ENCODE results near the gene ANXA4. TPM values are rescaled to one million over a fixed set of nuclear protein-coding genes. Genes with fewer than 3 reads are reported as not detected.

Gene ANXA4
- total RNA-seq, 1 donor from 2014 or later: 30.6 TPM

DNA sequence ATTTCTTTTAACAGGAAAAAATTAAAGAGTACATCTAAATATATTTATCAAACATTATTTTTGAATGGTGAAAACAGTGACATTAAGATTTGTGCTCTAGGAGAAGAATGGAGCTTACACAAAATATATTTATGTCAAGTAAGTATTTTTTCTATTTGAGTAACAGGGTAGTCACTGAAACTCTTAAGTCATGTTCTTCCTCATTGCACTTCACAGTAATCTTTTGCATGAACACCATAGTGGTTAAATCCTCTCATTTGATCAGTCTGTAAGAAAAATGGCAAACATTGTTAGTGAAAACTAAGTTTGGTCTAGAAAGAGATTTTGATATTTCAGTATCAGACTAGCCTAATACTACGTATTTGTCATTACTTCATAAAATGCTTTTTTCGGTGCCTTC, 95.6 kb downstream of the ANXA4 start:
- TF ChIP-seq CTCF (IDR thresholded peaks at IDR 0.05; ENCODE audit: borderline replicate concordance): no peak
- H3K36me3 ChIP-seq: peaks cover 8% of the 10 kb centered on the region
- no peak for DNase-seq
- H3K4me1 ChIP-seq: peaks cover 12% of the 10 kb centered on the region
- H3K27me3 ChIP-seq (ENCODE audit: low read depth): no peaks in the 10 kb centered on the region
- no peaks in the 10 kb centered on the region for H3K9me3 ChIP-seq (replicated peaks)
- no peak overlapping the region for H3K27ac ChIP-seq (replicated peaks)
- no peak overlapping the region for H3K4me3 ChIP-seq
- intact Hi-C loops (cut with micrococcal nuclease): no loop called here

DNA sequence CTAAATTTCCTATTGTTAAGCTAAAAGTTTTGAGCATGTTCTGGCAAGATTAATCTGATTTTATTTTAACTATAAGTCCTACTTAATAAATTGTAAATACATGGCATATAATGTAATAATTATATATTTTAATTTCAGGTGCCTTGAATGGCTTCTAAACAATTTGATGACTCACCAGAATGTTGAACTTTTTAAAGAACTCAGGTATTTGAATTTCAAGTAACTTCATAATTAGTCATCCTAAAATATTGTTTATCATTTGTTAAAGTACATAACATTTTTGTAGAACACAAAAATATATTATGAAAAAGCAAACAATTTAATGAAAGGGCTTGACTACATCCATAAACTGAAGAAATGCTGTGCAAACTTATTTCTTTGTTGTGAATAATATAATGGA, 102.1 kb downstream of the ANXA4 start:
- Histone ChIP-seq H3K9me3 (replicated peaks) (no peaks in the 10 kb centered on the region), H3K4me1 (no peaks in the 10 kb centered on the region), H3K27ac (replicated peaks) (no peak overlapping the region), H3K4me3 (no peak overlapping the region), H3K36me3 (peaks cover 54% of the 10 kb centered on the region), H3K27me3 (ENCODE audit: low read depth) (no peaks in the 10 kb centered on the region)
- TF ChIP-seq CTCF (IDR thresholded peaks at IDR 0.05; ENCODE audit: borderline replicate concordance): no peak
- DNase-seq: no peak
- intact Hi-C loops (cut with micrococcal nuclease): no loop called here

- peaks cover 50% of the 10 kb centered on the region for H3K36me3 ChIP-seq
- no peak for DNase-seq
- no peak for TF ChIP-seq CTCF (IDR thresholded peaks at IDR 0.05; ENCODE audit: borderline replicate concordance)
These were observed 102.6 kb downstream of the ANXA4 start for GRCh38 chr2:69844560-69844959.

GRCh38 chr2:69846182-69847067, 104.5 kb downstream of the ANXA4 start:
- no peak overlapping the region for H3K4me3 ChIP-seq
- no peaks in the 10 kb centered on the region for H3K27me3 ChIP-seq (ENCODE audit: low read depth)
- no peaks in the 10 kb centered on the region for H3K9me3 ChIP-seq (replicated peaks)
- no peak for DNase-seq
- TF ChIP-seq CTCF (IDR thresholded peaks at IDR 0.05; ENCODE audit: borderline replicate concordance): no peak
- no peak overlapping the region for H3K27ac ChIP-seq (replicated peaks)
- H3K36me3 ChIP-seq: peaks cover 61% of the 10 kb centered on the region
- intact Hi-C loops (cut with micrococcal nuclease): no loop called here
- H3K4me1 ChIP-seq: no peaks in the 10 kb centered on the region

More at GRCh38 chr2:69844560-69844959, 102.6 kb downstream of the ANXA4 start:
- intact Hi-C loops (cut with micrococcal nuclease): no loop called here
- no peaks in the 10 kb centered on the region for H3K4me1 ChIP-seq
- no peak overlapping the region for H3K4me3 ChIP-seq
- H3K9me3 ChIP-seq (replicated peaks): no peaks in the 10 kb centered on the region
- no peak overlapping the region for H3K27ac ChIP-seq (replicated peaks)
- H3K27me3 ChIP-seq (ENCODE audit: low read depth): no peaks in the 10 kb centered on the region

- intact Hi-C loops (cut with micrococcal nuclease): no loop called here
- Histone ChIP-seq H3K4me3 (no peak overlapping the region), H3K4me1 (no peaks in the 10 kb centered on the region), H3K9me3 (replicated peaks) (no peaks in the 10 kb centered on the region), H3K27ac (replicated peaks) (no peak overlapping the region), H3K36me3 (peaks cover 66% of the 10 kb centered on the region), H3K27me3 (ENCODE audit: low read depth) (no peaks in the 10 kb centered on the region)
- TF ChIP-seq CTCF (IDR thresholded peaks at IDR 0.05; ENCODE audit: borderline replicate concordance): no peak
- DNase-seq: no peak
These were observed 105.3 kb downstream of the ANXA4 start for GRCh38 chr2:69847068-69847828.

All from left ventricle myocardium inferior (tissue), 1 donor.